Thymus (tissue), 11 donors: Measurements from ENCODE around the gene GSC2. TPM values are rescaled to one million over a fixed set of nuclear protein-coding genes. Genes with fewer than 3 reads are reported as not detected.

Source experiments
- DNase-seq, 9 donors: peaks; one replicate each; pipeline ENCODE4 v3.0.0-alpha.2; 2013; ENCODE audit warnings: low spot score in 9 of 9, low read depth in 6 of 9, missing footprints in 1 of 9
- H3K27ac ChIP-seq, 2 donors: one replicate each; pipeline ENCODE4 v1.5.1; 2013; ENCODE audit warnings: control low read depth in 1 of 2, low read depth in 1 of 2, low read length in 1 of 2, mild to moderate bottlenecking in 1 of 2, moderate library complexity in 1 of 2
- H3K27me3 ChIP-seq, 2 donors: one replicate each; pipeline ENCODE4 v1.5.1; 2013; ENCODE audit warnings: low read length in 1 of 2; ENCODE audit not compliant: control insufficient read depth in 2 of 2, insufficient read depth in 1 of 2
- H3K36me3 ChIP-seq, 2 donors: one replicate each; pipeline ENCODE4 v1.5.1; 2013; ENCODE audit warnings: low read length in 1 of 2, mild to moderate bottlenecking in 1 of 2, moderate library complexity in 1 of 2; ENCODE audit not compliant: control insufficient read depth in 2 of 2, insufficient read depth in 2 of 2
- H3K4me1 ChIP-seq, 2 donors: one replicate each; pipeline ENCODE4 v1.5.1; 2013; ENCODE audit warnings: low read length in 2 of 2; ENCODE audit not compliant: control insufficient read depth in 2 of 2, insufficient read depth in 2 of 2
- H3K4me3 ChIP-seq, 2 donors: one replicate each; pipeline ENCODE4 v1.5.1; 2013; ENCODE audit warnings: low read length in 2 of 2, control low read depth in 1 of 2, mild to moderate bottlenecking in 1 of 2
- H3K9me3 ChIP-seq, 2 donors: one replicate each; pipeline ENCODE4 v1.5.1; 2013; ENCODE audit warnings: low read length in 1 of 2, mild to moderate bottlenecking in 1 of 2; ENCODE audit not compliant: control insufficient read depth in 2 of 2, insufficient read depth in 1 of 2
- WGBS: extraction: QIAGEN DNeasy Blood & Tissue Kit; methylation state at CpG from one replicate; pipeline ENCODE4 v1.1.7; 2013; 5-methylcytosine and 5-hydroxymethylcytosine counted together
- polyA plus RNA-seq: library from polyadenylated mRNA; stranded (reverse); fragments of 200-250 nt; gene quantifications from one replicate; pipeline ENCODE4 v1.2.3, GENCODE V29; 2013
- total RNA-seq: library from RNA; stranded (reverse); fragments of 120-200 nt; gene quantifications from one replicate; pipeline ENCODE4 v1.2.4, GENCODE V29; 2013
- donor health status: healthy.

GSC2 gene
- total and polyA plus RNA-seq, 2 donors, result not detected

DNA sequence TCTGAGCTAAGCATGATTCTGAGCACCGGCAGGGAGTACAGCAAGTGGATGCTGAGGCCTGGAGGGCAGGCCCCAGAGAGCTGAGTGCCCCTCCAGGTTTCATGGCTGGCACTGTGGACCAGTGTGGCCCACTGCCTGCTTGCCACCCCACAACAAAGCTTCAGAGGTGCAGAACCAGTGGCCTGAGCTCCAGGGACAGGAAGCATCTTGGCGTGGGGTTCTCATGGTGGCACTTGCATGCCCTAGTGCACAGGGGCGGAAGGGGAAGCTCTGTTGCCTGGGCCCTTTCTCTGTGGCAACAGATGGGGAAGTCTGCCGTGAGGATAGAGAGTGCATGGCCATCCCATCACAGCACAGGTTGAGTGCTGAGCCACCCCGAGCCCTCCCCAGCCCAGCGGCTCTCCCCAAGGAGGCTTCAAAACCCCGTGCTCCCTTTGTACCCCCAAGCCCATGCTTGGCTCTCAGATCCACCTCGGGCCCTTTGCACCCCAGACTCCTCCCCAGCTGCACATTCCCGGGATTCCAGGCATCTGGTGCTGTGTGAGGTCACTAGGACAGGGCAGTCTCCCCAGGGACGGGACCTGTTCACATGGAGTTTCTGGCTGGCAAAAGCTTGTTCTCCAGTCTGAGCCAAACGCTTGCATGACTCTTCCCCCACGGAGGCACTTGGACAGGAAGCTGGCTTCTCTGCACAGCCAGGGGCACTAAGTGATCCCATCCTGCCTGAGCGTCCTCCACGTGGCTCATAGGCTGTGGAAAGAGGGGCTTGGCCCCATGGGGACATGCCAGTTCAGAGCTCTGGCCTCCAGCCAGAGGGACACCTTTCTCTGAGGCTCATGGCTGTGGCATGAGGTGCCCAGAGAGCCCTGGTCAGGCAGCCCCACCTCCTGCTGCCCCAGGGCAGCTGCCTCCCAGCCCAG is 24.3 kb upstream of the GSC2 start:
- H3K4me1 ChIP-seq, result peaks cover 15 to 35% of the 10 kb centered on the region in 2 donors
- H3K9me3 ChIP-seq, result peaks cover 0 to 4% of the 10 kb centered on the region in 2 donors
- no peak overlapping the region for H3K27ac ChIP-seq
- no peak overlapping the region for H3K4me3 ChIP-seq
- H3K36me3 ChIP-seq, result peaks cover 3% of the 10 kb centered on the region in 2 donors
- peaks cover 16 to 25% of the 10 kb centered on the region in 2 donors for H3K27me3 ChIP-seq
- 71% methylated on average over 14 of the region's 14 CpGs for WGBS
- no peak for DNase-seq

DNA sequence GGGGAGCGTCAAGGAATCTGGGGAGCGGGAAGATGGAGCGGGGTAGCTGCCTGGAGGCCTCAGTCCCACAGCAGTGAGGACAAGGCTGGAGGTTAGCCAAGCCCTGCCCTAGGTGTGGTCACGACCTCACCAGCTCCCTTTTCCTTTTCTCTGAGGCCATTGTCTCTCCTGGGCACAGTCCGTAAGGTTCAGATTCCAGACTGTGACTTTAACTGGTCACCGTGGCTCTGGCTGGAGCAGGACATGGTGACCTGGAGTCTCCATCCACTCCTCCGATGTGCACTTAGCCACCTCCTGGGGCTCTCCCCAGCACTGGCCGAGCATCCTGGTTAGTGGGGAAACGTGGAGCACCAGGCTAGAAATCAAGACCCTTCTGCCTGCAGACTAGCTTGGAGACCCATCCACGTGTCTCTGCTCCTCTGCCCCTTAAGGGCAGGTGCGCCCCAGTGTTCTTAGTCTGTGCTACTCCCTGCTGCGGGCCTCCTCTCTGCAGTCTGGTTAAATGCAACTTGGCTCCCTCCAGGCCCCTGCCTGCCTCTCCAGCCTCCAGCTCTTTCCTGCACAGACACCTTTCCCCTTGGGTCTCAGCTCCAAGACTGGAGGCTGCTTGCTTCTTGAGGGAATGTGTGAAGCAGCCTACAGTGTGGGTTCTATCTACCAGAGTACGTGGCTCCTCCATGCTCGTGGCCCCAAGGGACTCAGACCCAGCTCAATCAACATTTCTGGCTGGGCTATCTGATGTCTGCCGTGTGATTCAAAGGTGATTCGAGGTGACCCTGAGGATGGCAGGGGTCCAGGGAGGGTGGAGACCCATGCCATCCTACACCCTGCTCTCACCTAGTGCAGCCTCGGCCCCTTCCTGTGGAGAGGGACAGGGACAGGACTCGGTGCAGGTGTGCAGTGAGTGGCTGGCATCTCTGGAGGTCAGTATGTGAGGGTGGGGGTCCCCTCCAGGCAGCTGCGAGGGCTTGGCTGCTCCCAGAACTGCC is 23.2 kb upstream of the GSC2 start:
- no peak overlapping the region for H3K27ac ChIP-seq
- peaks cover 26 to 31% of the 10 kb centered on the region in 2 donors for H3K27me3 ChIP-seq
- H3K9me3 ChIP-seq, result peaks cover 0 to 4% of the 10 kb centered on the region in 2 donors
- H3K36me3 ChIP-seq, result peaks cover 3% of the 10 kb centered on the region in 2 donors
- WGBS, result 88% methylated on average over 19 of the region's 19 CpGs
- H3K4me1 ChIP-seq, result peaks cover 15 to 29% of the 10 kb centered on the region in 2 donors
- no peak for DNase-seq
- no peak overlapping the region for H3K4me3 ChIP-seq

DNA sequence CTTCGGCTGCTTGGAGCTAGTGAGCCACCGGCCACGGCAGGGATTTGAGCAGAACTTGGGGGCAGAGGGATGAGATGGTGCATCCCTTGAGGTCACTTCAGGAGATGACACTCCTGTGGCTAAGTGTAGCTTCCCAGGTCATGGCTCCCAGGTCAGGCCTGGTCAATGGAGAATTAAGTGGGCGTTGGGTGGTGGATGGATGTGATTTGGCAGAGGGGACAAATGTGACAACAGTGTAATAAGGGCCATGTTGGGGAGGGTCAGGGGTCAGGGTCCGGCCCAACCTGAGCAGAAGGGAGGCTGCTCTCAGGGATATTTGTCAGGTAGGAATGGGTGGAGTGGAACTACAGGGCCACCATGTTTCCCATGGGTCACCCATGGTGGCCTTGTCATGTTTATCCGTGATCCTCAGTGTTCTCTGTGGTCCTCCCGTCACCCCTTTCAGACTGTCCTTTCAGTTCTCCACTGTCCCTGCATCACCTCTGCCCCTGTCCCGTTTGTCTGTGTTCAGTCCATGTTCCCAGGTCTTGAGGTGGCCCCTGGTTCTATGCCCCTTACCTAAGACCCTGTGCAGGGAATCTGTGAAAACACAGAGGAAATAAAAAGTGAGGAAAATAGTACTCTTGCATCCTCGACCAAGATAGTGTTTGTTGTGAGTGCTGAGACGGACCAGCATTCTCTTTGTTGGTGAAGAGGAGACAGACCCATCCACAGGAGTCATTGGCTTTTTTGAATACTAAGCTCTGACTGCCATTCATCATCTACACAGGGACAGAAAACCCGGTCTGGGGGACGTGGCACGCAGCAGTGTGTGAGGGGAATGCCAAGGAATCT is 22.3 kb upstream of the GSC2 start:
- Histone ChIP-seq H3K36me3 (peaks cover 3% of the 10 kb centered on the region in 2 donors), H3K9me3 (peaks cover 0 to 4% of the 10 kb centered on the region in 2 donors), H3K4me3 (peak overlapping the region; percentile 83 to 85), H3K4me1 (peaks cover 10 to 26% of the 10 kb centered on the region in 2 donors), H3K27ac (no peak overlapping the region), H3K27me3 (peaks cover 31 to 40% of the 10 kb centered on the region in 2 donors)
- no peak for DNase-seq
- WGBS, result 55% methylated on average over 13 of the region's 13 CpGs

DNA sequence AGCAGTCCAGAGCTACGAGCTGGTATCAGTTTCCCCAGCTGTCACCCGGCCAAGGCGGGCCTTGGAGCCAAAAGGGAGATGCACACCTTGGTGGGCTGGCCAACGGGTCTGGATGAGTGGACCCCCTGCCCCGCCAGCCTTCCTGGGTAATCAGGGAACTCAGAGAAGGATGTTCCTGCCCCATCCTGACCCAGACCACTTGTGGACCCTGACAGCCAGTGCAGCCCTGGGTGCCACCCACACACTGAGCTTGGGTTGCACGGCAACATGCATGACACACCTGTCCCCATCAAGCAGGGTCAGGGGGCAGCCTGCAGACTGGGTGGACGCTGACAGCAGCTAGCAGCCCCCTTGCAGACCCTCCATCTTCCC is 19.8 kb upstream of the GSC2 start:
- no peak for DNase-seq
- Histone ChIP-seq H3K4me3 (no peak overlapping the region), H3K4me1 (peaks cover 9 to 23% of the 10 kb centered on the region in 2 donors), H3K36me3 (no peaks in the 10 kb centered on the region), H3K27ac (no peak overlapping the region), H3K27me3 (peaks cover 35 to 51% of the 10 kb centered on the region in 2 donors), H3K9me3 (peaks cover 0 to 4% of the 10 kb centered on the region in 2 donors)
- WGBS, result 62% methylated on average over 7 of the region's 7 CpGs

DNA sequence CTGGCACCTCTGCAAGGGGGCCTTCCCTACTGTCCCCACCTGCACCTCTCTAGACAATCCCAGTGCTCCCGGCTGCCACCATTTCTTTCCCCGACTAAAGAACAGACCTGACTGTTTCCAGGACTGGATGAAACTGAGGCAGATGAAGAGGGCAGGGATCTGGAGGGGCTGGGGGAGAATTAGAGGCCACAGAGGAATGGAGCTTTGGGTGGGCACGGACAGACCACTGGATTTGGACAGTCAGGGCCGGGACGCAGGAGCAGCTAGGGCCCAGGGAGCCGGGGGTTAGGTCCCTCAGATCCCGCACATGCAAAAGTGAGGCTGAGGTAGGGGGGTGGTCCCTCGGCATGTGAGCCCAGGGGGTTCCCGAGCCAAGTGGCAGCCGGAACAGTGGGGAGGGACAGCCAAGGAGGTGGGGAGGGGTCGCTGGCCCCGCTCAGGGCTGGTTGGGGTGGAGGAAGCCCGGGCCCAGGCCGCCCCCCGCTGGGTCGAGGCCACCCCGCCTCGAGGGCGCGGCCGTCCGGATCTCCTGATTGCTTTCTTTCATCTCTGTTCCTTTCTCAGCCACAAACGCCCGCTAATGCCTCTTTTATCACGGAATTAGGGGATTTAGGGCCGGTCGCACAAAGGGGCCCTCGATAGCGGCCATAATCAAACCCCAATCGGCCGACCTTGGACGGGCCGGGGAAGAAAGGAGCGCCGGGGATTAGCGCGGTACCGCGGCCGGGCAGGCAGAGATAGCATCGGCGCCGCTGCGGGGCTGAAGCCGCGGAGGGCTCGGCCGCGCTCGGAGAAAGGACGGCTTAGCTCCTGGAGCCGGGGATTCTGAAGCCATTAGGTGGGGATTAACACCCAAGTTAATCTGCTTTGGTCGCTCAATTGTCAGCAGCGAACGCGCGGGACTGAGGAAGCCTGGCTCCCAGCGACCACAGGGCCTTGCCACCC is 19.2 kb upstream of the GSC2 start:
- no peak overlapping the region for H3K27ac ChIP-seq
- peaks cover 0 to 4% of the 10 kb centered on the region in 2 donors for H3K9me3 ChIP-seq
- H3K4me1 ChIP-seq, result peaks cover 9 to 23% of the 10 kb centered on the region in 2 donors
- no peak for DNase-seq
- no peak overlapping the region for H3K4me3 ChIP-seq
- peaks cover 35 to 51% of the 10 kb centered on the region in 2 donors for H3K27me3 ChIP-seq
- H3K36me3 ChIP-seq, result no peaks in the 10 kb centered on the region
- WGBS, result 9% methylated on average over 58 of the region's 58 CpGs

DNA sequence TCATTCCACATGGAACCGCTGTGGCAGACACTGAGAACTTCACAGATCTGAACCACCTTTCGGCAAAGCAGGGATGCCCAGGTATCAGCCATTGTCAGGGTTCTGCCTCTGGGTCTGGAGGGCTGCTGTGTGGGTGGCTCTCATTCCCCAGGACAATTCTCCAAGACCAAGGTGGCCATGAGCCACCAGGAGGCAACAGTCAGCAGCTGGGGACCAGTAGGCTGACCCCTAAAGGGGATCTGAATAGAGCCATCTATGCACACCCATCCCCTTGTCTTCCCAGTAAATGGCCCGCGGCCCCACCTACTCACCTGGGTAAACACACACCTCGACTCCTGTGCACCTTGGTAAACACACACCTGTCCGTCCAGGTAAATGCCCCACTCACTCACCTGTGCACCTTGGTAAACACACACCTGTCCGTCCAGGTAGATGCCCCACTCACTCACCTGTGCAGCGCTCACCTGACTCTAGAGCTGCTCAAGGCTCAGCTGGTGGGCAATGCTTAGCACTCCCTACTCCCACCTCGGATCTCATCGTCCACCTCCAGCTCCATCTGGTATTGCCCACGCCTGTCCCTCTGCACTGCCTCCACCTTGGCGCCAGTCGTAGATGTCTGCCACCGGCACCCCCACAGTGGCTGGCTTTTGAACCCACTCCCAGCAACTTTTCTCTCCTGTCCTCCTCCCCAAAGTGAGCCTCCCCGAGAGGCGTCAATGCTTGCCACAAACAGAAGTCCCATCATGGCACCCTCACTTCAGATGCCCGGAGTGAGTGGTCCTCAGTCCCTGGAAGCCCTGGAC is 18.2 kb upstream of the GSC2 start:
- peaks cover 0 to 4% of the 10 kb centered on the region in 2 donors for H3K9me3 ChIP-seq
- no peaks in the 10 kb centered on the region for H3K36me3 ChIP-seq
- H3K27ac ChIP-seq, result no peak overlapping the region
- WGBS, result 75% methylated on average over 17 of the region's 17 CpGs
- H3K4me1 ChIP-seq, result peaks cover 9 to 21% of the 10 kb centered on the region in 2 donors
- no peak overlapping the region for H3K4me3 ChIP-seq
- no peak for DNase-seq
- peaks cover 35 to 51% of the 10 kb centered on the region in 2 donors for H3K27me3 ChIP-seq

DNA sequence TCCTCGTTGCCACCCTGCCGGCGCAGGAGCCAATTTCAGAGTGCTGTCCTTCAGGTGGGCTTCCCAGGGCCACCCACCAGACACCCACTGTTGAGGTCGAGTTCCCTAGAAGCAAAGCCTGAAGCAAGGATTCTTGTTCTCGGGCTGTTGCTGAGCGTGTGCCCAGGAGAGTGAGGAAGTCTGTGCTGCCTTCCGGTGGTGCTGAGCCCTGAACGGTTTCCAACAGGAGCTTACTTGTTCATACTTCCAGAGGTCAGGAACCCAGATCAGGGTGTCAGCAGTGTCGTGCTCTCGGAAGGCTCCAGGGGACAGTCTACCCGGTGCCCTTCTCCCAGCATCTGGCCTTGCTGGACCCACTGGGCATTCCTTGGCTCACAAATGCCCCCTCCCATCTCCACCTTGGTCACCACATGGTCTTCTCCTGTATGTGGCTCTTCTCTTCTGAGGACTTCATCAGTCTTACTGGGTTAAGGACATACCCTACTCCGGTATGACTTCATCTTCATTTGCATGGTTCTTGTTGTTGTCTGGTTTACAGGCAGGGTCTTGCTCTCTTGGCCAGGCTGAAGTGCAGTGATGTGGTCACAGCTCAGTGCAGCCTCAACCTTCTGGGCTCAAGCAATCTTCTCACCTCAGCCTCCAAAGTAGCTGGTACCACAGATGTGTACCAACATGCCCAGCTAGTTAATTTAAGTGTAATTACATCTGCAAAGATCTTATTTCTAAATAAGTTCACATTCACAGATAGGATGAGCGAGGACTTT is 17.2 kb upstream of the GSC2 start:
- peaks cover 0 to 4% of the 10 kb centered on the region in 2 donors for H3K9me3 ChIP-seq
- no peak overlapping the region for H3K4me3 ChIP-seq
- H3K27ac ChIP-seq, result no peak overlapping the region
- 85% methylated on average over 13 of the region's 13 CpGs for WGBS
- H3K27me3 ChIP-seq, result peaks cover 35 to 55% of the 10 kb centered on the region in 2 donors
- no peak for DNase-seq
- H3K4me1 ChIP-seq, result peaks cover 3 to 11% of the 10 kb centered on the region in 2 donors
- no peaks in the 10 kb centered on the region for H3K36me3 ChIP-seq
